Sigmoid colon (tissue), 4 donors: Measurements from ENCODE around the gene MITD1.

ENCODE experiments used
- CTCF ChIP-seq, 4 experiments: fragments of 450-650 bp in 3 of 4; fragments of 200-600 bp in 1 of 4; IDR thresholded peaks; one replicate each; pipeline ENCODE4 v1.5.1; 2016 to 2019; ENCODE audit warnings: antibody characterized with exemption in 4 of 4, mild to moderate bottlenecking in 3 of 4, moderate library complexity in 2 of 4
- EP300 ChIP-seq, 4 donors: sonication (generic); formaldehyde crosslinking; IDR thresholded peaks; one replicate each; pipeline ENCODE4 v1.6.1; 2017; ENCODE audit warnings: antibody characterized with exemption in 4 of 4
- POLR2A ChIP-seq, 2 donors: fragments of 450-650 bp; IDR thresholded peaks; one replicate each; pipeline ENCODE4 v1.6.1; 2016; ENCODE audit warnings: antibody characterized with exemption in 2 of 2, mild to moderate bottlenecking in 2 of 2, moderate library complexity in 2 of 2

- TF ChIP-seq CTCF (IDR thresholded peaks at IDR 0.05): no peak
- no peak for TF ChIP-seq POLR2A (IDR thresholded peaks at IDR 0.05)
- no peak for TF ChIP-seq EP300 (IDR thresholded peaks at IDR 0.05)
Observed at GRCh38 chr2:99139003-99139402, 41.9 kb downstream of the MITD1 start.
